Ishikawa (cell line): ENCODE results near the gene URGCP.

Experiments
- CEBPB ChIP-seq: IDR thresholded peaks from 2 replicates; pipeline ENCODE4 v1.6.1; 2012
- CREB1 ChIP-seq: IDR thresholded peaks from 2 replicates; pipeline ENCODE4 v1.6.1; 2012; ENCODE audit warnings: low read depth
- EP300 ChIP-seq: IDR thresholded peaks from 2 replicates; pipeline ENCODE4 v1.6.1; 2012; ENCODE audit warnings: borderline replicate concordance
- FOXM1 ChIP-seq: IDR thresholded peaks from 2 replicates; pipeline ENCODE4 v1.6.1; 2012; ENCODE audit warnings: low read depth, borderline replicate concordance
- NFIC ChIP-seq: IDR thresholded peaks from 2 replicates; pipeline ENCODE4 v1.6.1; 2012
- RAD21 ChIP-seq: IDR thresholded peaks from 2 replicates; pipeline ENCODE4 v1.6.1; 2012; ENCODE audit warnings: low read depth
- TCF12 ChIP-seq: IDR thresholded peaks from 2 replicates; pipeline ENCODE4 v1.6.1; 2012; ENCODE audit warnings: low read depth
- YY1 ChIP-seq: IDR thresholded peaks from 2 replicates; pipeline ENCODE4 v1.6.1; 2012; ENCODE audit warnings: low read depth
- ZBTB7A ChIP-seq: IDR thresholded peaks from 2 replicates; pipeline ENCODE4 v1.6.1; 2012; ENCODE audit warnings: low read depth
- TF ChIP-seq, protein P1 (sequence below): IDR thresholded peaks from 2 replicates; pipeline ENCODE4 v1.6.1; 2012
- TF ChIP-seq, protein P2 (sequence below): IDR thresholded peaks from 2 replicates; pipeline ENCODE4 v1.6.1; 2012; ENCODE audit warnings: low read depth, mild to moderate bottlenecking

DNA sequence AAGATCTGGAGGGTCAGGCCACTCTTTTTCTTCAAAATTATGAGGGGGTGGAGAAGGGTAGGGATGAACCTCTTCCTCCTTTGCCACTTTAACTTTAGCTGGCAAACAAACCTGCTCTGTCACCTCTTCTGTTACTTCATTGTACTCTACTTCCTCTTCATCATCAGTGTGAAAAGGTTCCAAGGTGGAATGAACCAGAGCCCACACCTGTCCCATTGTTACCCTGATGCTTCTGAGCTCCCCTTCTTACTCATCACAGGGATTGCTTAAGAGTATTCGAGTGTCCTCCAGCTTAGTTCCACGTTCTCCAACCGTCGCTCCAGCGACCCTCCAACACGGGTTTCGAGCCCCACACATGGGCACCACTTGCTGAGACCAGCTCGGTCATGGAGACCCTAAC lies 42.3 kb downstream of the URGCP start:
- no peak for TF ChIP-seq YY1
- no peak for TF ChIP-seq RAD21
- TF ChIP-seq CEBPB, result no peak
- no peak for TF ChIP-seq EP300
- TF ChIP-seq TCF12, result no peak
- TF ChIP-seq CREB1, result no peak
- TF ChIP-seq, protein P1, sequence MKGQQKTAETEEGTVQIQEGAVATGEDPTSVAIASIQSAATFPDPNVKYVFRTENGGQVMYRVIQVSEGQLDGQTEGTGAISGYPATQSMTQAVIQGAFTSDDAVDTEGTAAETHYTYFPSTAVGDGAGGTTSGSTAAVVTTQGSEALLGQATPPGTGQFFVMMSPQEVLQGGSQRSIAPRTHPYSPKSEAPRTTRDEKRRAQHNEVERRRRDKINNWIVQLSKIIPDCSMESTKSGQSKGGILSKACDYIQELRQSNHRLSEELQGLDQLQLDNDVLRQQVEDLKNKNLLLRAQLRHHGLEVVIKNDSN, result no peak
- TF ChIP-seq FOXM1, result no peak
- TF ChIP-seq NFIC, result no peak
- TF ChIP-seq ZBTB7A, result no peak
- TF ChIP-seq, protein P2, sequence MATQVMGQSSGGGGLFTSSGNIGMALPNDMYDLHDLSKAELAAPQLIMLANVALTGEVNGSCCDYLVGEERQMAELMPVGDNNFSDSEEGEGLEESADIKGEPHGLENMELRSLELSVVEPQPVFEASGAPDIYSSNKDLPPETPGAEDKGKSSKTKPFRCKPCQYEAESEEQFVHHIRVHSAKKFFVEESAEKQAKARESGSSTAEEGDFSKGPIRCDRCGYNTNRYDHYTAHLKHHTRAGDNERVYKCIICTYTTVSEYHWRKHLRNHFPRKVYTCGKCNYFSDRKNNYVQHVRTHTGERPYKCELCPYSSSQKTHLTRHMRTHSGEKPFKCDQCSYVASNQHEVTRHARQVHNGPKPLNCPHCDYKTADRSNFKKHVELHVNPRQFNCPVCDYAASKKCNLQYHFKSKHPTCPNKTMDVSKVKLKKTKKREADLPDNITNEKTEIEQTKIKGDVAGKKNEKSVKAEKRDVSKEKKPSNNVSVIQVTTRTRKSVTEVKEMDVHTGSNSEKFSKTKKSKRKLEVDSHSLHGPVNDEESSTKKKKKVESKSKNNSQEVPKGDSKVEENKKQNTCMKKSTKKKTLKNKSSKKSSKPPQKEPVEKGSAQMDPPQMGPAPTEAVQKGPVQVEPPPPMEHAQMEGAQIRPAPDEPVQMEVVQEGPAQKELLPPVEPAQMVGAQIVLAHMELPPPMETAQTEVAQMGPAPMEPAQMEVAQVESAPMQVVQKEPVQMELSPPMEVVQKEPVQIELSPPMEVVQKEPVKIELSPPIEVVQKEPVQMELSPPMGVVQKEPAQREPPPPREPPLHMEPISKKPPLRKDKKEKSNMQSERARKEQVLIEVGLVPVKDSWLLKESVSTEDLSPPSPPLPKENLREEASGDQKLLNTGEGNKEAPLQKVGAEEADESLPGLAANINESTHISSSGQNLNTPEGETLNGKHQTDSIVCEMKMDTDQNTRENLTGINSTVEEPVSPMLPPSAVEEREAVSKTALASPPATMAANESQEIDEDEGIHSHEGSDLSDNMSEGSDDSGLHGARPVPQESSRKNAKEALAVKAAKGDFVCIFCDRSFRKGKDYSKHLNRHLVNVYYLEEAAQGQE, result no peak
